Measurements from ENCODE around the gene DIDO1.

GRCh38 chr20:62952373-62952967 lies 26.2 kb upstream of the DIDO1 start, which contains the start of gene SLC17A9:
- TF ChIP-seq CTCF (IDR thresholded peaks at IDR 0.05) (peak in 1 of 5 experiments; percentile 46), POLR2A (IDR thresholded peaks at IDR 0.05) (peak; percentile 53), POLR2AphosphoS5 (IDR thresholded peaks at IDR 0.05) (peak in 2 of 3 donors; percentile 33 to 47)
